ENCODE measurements around the gene NRXN3. TPM values are rescaled to one million over a fixed set of nuclear protein-coding genes. Genes with fewer than 3 reads are reported as not detected.

Gene NRXN3
- total RNA-seq, 1 experiment from 2014 or later: not detected

- ATAC-seq: no peak
- H3K36me3 ChIP-seq (ENCODE audit: control insufficient read depth in 1 of 2, insufficient read depth in 2 of 2, low read length in 2 of 2): no peaks in the 10 kb centered on the region
- no peak overlapping the region for H3K4me3 ChIP-seq (replicated peaks in 1 of 2; ENCODE audit: low read depth in 1 of 2, low read length in 2 of 2)
- no peak overlapping the region for H2AFZ ChIP-seq (ENCODE audit: low read depth, low read length, poor library complexity, severe bottlenecking)
- no peaks in the 10 kb centered on the region for H3K9me3 ChIP-seq (ENCODE audit: control insufficient read depth in 1 of 2, insufficient read depth in 1 of 2, low read depth in 1 of 2, low read length in 2 of 2)
- intact Hi-C loops (cut with micrococcal nuclease): no loop called here
- no peak overlapping the region for H3K27ac ChIP-seq (ENCODE audit: low read depth, low read length)
- no peaks in the 10 kb centered on the region for H3K79me2 ChIP-seq (ENCODE audit: insufficient read depth, low read length)
- H4K20me1 ChIP-seq (ENCODE audit: insufficient read depth): no peaks in the 10 kb centered on the region
- H3K9ac ChIP-seq (ENCODE audit: low read length): no peak overlapping the region
- no peak for TF ChIP-seq SRF (IDR thresholded peaks at IDR 0.05; ENCODE audit: low read depth)
- no peak for TF ChIP-seq CBX3 (IDR thresholded peaks at IDR 0.05; ENCODE audit: low read depth)
- no peak for TF ChIP-seq FOSL1 (IDR thresholded peaks at IDR 0.05; ENCODE audit: low read depth)
- no peak for TF ChIP-seq CEBPB (IDR thresholded peaks at IDR 0.05; ENCODE audit: low read depth)
- BruUV-seq (replicated peaks): no TSS peak
- H3K4me1 ChIP-seq (ENCODE audit: control insufficient read depth in 1 of 2, insufficient read depth in 2 of 2, low read length in 2 of 2): no peaks in the 10 kb centered on the region
- H3K27me3 ChIP-seq (ENCODE audit: insufficient read depth, low read length): peaks cover 34% of the 10 kb centered on the region
- ChIA-PET POLR2A (no interaction called here), RAD21 (ENCODE audit: low non-redundant PET in 1 of 2, low total read pairs in 2 of 2, uncharacterized antibody in 2 of 2, unreplicated experiment in 2 of 2) (no interaction called here), CTCF (no interaction called here)
- no peak for DNase-seq (ENCODE audit: low read depth, low spot score)
- H3K4me2 ChIP-seq (ENCODE audit: low read length): no peak overlapping the region
- H3K9me2 ChIP-seq (ENCODE audit: insufficient read depth): no peaks in the 10 kb centered on the region
Measured at GRCh38 chr14:78141590-78141989, 28.6 kb upstream of the NRXN3 start.

- TF ChIP-seq ATF3 (IDR thresholded peaks at IDR 0.05): no peak
- TF ChIP-seq JUND (IDR thresholded peaks at IDR 0.05): no peak
- H3K27ac ChIP-seq (ENCODE audit: low read depth, low read length): no peak overlapping the region
- H3K79me2 ChIP-seq (ENCODE audit: insufficient read depth, low read length): no peaks in the 10 kb centered on the region
- H3K4me3 ChIP-seq (replicated peaks in 1 of 2; ENCODE audit: low read depth in 1 of 2, low read length in 2 of 2): no peak overlapping the region
- intact Hi-C loops (cut with micrococcal nuclease): no loop called here
- no peaks in the 10 kb centered on the region for H3K4me1 ChIP-seq (ENCODE audit: control insufficient read depth in 1 of 2, insufficient read depth in 2 of 2, low read length in 2 of 2)
- BruUV-seq (replicated peaks): no TSS peak
- no peak overlapping the region for H3K9ac ChIP-seq (ENCODE audit: low read length)
- H3K27me3 ChIP-seq (ENCODE audit: insufficient read depth, low read length): peaks cover 46% of the 10 kb centered on the region
- POLR2A ChIA-PET: no interaction called here
- no peak overlapping the region for H3K4me2 ChIP-seq (ENCODE audit: low read length)
- CTCF ChIA-PET: no interaction called here
- no peak overlapping the region for H2AFZ ChIP-seq (ENCODE audit: low read depth, low read length, poor library complexity, severe bottlenecking)
- ATAC-seq (no peak), DNase-seq (ENCODE audit: low read depth, low spot score) (no peak)
- H3K9me2 ChIP-seq (ENCODE audit: insufficient read depth): no peaks in the 10 kb centered on the region
- RAD21 ChIA-PET (ENCODE audit: low non-redundant PET in 1 of 2, low total read pairs in 2 of 2, uncharacterized antibody in 2 of 2, unreplicated experiment in 2 of 2): no interaction called here
- H3K9me3 ChIP-seq (ENCODE audit: control insufficient read depth in 1 of 2, insufficient read depth in 1 of 2, low read depth in 1 of 2, low read length in 2 of 2): no peaks in the 10 kb centered on the region
- H4K20me1 ChIP-seq (ENCODE audit: insufficient read depth): no peaks in the 10 kb centered on the region
- no peaks in the 10 kb centered on the region for H3K36me3 ChIP-seq (ENCODE audit: control insufficient read depth in 1 of 2, insufficient read depth in 2 of 2, low read length in 2 of 2)
Measured at GRCh38 chr14:78142998-78143397, 27.2 kb upstream of the NRXN3 start.

Measured in HCT116 (cell line).